GM12878 (cell line): ENCODE measurements around the gene RPL32. TPM values are rescaled to one million over a fixed set of nuclear protein-coding genes. Genes with fewer than 3 reads are reported as not detected.

Experiments used
- ATAC-seq: fragments of 200-7000 bp; cut with Tn5 transposase; 3 replicates; pipeline ENCODE4 v1.9.1; 2020; ENCODE audit warnings: mild to moderate bottlenecking, moderate library complexity
- BruUV-seq: library from RNA; stranded (reverse); fragments of 400-500 nt; replicated peaks from 2 replicates; lab custom pipeline; 2021; lab: Mats Ljungman, UMichigan
- CTCF ChIA-PET: fragments of 300-600 bp; sonication (Branson Sonifier 250); formaldehyde crosslinking; extraction: SDS; loops from one replicate; lab custom pipeline; 2021; ENCODE audit warnings: inconsistent platforms; lab: Yijun Ruan, JAX
- POLR2A ChIA-PET: fragments of 350-600 bp; formaldehyde crosslinking; extraction: SDS; loops from one replicate; lab custom pipeline; 2021; ENCODE audit warnings: inconsistent platforms; lab: Charles Lee
- RAD21 ChIA-PET: fragments of 300-600 bp; sonication (Branson Sonifier 250); formaldehyde crosslinking; loops from one replicate; lab custom pipeline; 2023; ENCODE audit warnings: antibody characterized with exemption; ENCODE audit not compliant: unreplicated experiment; lab: Charles Lee
- SMC1A ChIA-PET: fragments of 300-600 bp; sonication (Branson Sonifier 250); formaldehyde crosslinking; loops from one replicate; lab custom pipeline; 2023; ENCODE audit not compliant: unreplicated experiment, uncharacterized antibody; lab: Charles Lee
- DNase-seq: peaks from one replicate; pipeline ENCODE4 v3.0.0-alpha.2; 2011; ENCODE audit warnings: low read depth, low spot score
- FAIRE-seq: peaks from 3 replicates; lab custom pipeline; 2011; peaks lifted over from hg19 to GRCh38; lab: Jason Lieb, UNC
- H2AFZ ChIP-seq: 2 replicates; pipeline ENCODE4 v1.6.0; 2011; ENCODE audit warnings: low read depth, low read length, control low read depth; ENCODE audit not compliant: control insufficient read depth
- H3K27ac ChIP-seq: 2 replicates; pipeline ENCODE4 v1.5.1; 2011; ENCODE audit warnings: control low read depth; ENCODE audit not compliant: control insufficient read depth, insufficient read depth
- H3K27me3 ChIP-seq, 2 experiments: replicated peaks in 1 of 2; 2 replicates each; pipeline versions ENCODE4 v1.6.0 to v1.6.1; 2011; ENCODE audit warnings: low read length in 1 of 2; ENCODE audit not compliant: control insufficient read depth in 2 of 2, insufficient read depth in 2 of 2
- H3K36me3 ChIP-seq, 2 experiments: 2 replicates each; pipeline ENCODE4 v1.5.1; 2011; ENCODE audit warnings: low read length in 1 of 2; ENCODE audit not compliant: control insufficient read depth in 2 of 2, insufficient read depth in 2 of 2
- H3K4me1 ChIP-seq: 2 replicates; pipeline ENCODE4 v1.6.1; 2011; ENCODE audit warnings: mild to moderate bottlenecking, low read length, moderate library complexity, mixed read lengths; ENCODE audit not compliant: control insufficient read depth, insufficient read depth
- H3K4me2 ChIP-seq: 2 replicates; pipeline ENCODE4 v1.6.0; 2011; ENCODE audit warnings: control low read depth; ENCODE audit not compliant: control insufficient read depth, insufficient read depth
- H3K4me3 ChIP-seq: fragments of 200-600 bp; sonication (generic); 2 replicates; pipeline ENCODE4 v1.5.1; 2016
- H3K79me2 ChIP-seq: 2 replicates; pipeline ENCODE4 v1.6.0; 2011; ENCODE audit warnings: low read length; ENCODE audit not compliant: control insufficient read depth, insufficient read depth
- H3K9ac ChIP-seq: 2 replicates; pipeline ENCODE4 v1.8.0; 2011; ENCODE audit warnings: low read length, control low read depth, mixed read lengths; ENCODE audit not compliant: control insufficient read depth, insufficient read depth
- H3K9me3 ChIP-seq: replicated peaks from 3 replicates; pipeline ENCODE4 v1.5.1; 2011; ENCODE audit warnings: mild to moderate bottlenecking, low read length; ENCODE audit not compliant: control insufficient read depth, insufficient read depth
- H4K20me1 ChIP-seq: 2 replicates; pipeline ENCODE4 v1.6.0; 2011; ENCODE audit not compliant: control insufficient read depth, insufficient read depth
- CBFB ChIP-seq: IDR thresholded peaks from 2 replicates; pipeline ENCODE4 v1.6.1; 2016; ENCODE audit warnings: antibody characterized with exemption, low read depth
- CBX3 ChIP-seq: fragments of 200-600 bp; sonication (generic); IDR thresholded peaks from 2 replicates; pipeline ENCODE4 v1.6.1; 2016; ENCODE audit warnings: low read depth, borderline replicate concordance
- ESRRA ChIP-seq: IDR thresholded peaks from 2 replicates; pipeline ENCODE4 v1.6.1; 2012; ENCODE audit warnings: mild to moderate bottlenecking, low read length, improper control_type of control experiment
- KAT2A ChIP-seq: conservative IDR thresholded peaks from 2 replicates; pipeline ENCODE4 v1.6.1; 2011; ENCODE audit warnings: low read depth, low read length; ENCODE audit not compliant: control insufficient read depth
- KDM1A ChIP-seq: fragments of 200-600 bp; sonication (generic); IDR thresholded peaks from 2 replicates; pipeline ENCODE4 v1.6.1; 2016; ENCODE audit warnings: borderline replicate concordance
- MLLT1 ChIP-seq: fragments of 450-650 bp; IDR thresholded peaks from 2 replicates; pipeline ENCODE4 v1.6.1; 2016; ENCODE audit warnings: mild to moderate bottlenecking
- NBN ChIP-seq: fragments of 450-650 bp; IDR thresholded peaks from 2 replicates; pipeline ENCODE4 v1.6.1; 2016
- NR2F1 ChIP-seq: fragments of 450-650 bp; conservative IDR thresholded peaks from 2 replicates; pipeline ENCODE4 v1.6.1; 2017; ENCODE audit warnings: mild to moderate bottlenecking
- PRDM15 ChIP-seq: fragments of 450-650 bp; formaldehyde crosslinking; IDR thresholded peaks from 2 replicates; pipeline ENCODE4 v1.4.0; 2020; ENCODE audit warnings: mild to moderate bottlenecking, moderate library complexity
- RFX5 ChIP-seq: IDR thresholded peaks from 2 replicates; pipeline ENCODE4 v1.6.1; 2011; ENCODE audit warnings: low read depth, low read length, improper control_type of control experiment
- SUPT20H ChIP-seq: IDR thresholded peaks from 2 replicates; pipeline ENCODE4 v1.6.1; 2011; ENCODE audit warnings: low read depth, mild to moderate bottlenecking, low read length, moderate library complexity, borderline replicate concordance; ENCODE audit not compliant: control insufficient read depth
- ZNF24 ChIP-seq: fragments of 450-650 bp; IDR thresholded peaks from 2 replicates; pipeline ENCODE4 v1.6.1; 2017; ENCODE audit warnings: antibody characterized with exemption, mild to moderate bottlenecking
- ZSCAN29 ChIP-seq: fragments of 450-650 bp; IDR thresholded peaks from 2 replicates; pipeline ENCODE4 v1.6.1; 2017; ENCODE audit warnings: mild to moderate bottlenecking, moderate library complexity
- WGBS: methylation state at CpG from one replicate; pipeline ENCODE4 v1.1.6; 2016; ENCODE audit warnings: low lambda C conversion rate; ENCODE audit not compliant: insufficient replicate concordance, insufficient coverage; ENCODE audit errors: missing lambda C conversion rate; 5-methylcytosine and 5-hydroxymethylcytosine counted together
- in situ Hi-C: fragments of 300-500 bp; cut with MboI; formaldehyde crosslinking; loops from 9 replicates; pipeline ENCODE4 v1.14.3; 2018; ENCODE audit warnings: mixed read lengths
- intact Hi-C: fragments of 100-400 bp; cut with micrococcal nuclease; formaldehyde crosslinking; loops from one replicate; pipeline ENCODE4 v1.14.2; 2022; ENCODE audit not compliant: unreplicated experiment
- polyA plus RNA-seq, 11 experiments: library from polyadenylated mRNA; depleted of rRNA in 4 of 11; unstranded in 6 of 11; stranded (reverse) in 5 of 11; fragments of >200 nt; fragmentation: Nextera tagmentation in 4 of 11; fragmentation: Illumina TruSeq in 1 of 11; extraction: Ambion mirVana in 4 of 11; extraction: Trizol in 1 of 11; gene quantifications; 1 replicate in 1 of 11; 2 replicates in 10 of 11; pipeline versions ENCODE4 v1.2.1 to v1.2.3, GENCODE V29; 2011 to 2016; ENCODE audit warnings: inconsistent platforms in 2 of 11, missing spikeins in 2 of 11, low read depth in 1 of 11
- total RNA-seq, 4 experiments: library from RNA; depleted of rRNA in 3 of 4; stranded (reverse); fragments of >200 nt in 3 of 4; fragmentation: Illumina TruSeq in 1 of 4; extraction: Trizol in 1 of 4; gene quantifications; 2 replicates each; pipeline versions ENCODE4 v1.2.1 to v1.2.3, GENCODE V29; 2013 to 2021

RPL32 gene
- total and polyA plus RNA-seq, 10 of the 15 experiments (the other 5 are each of a cell fraction or from before 2014, with no cell fraction given) = 1,533 to 5,147 (median 3,350) TPM

GRCh38 chr3:12866836-12867235 lies 25.5 kb upstream of the RPL32 start:
- ATAC-seq (no peak), DNase-seq (no peak), FAIRE-seq (no peak)
- RAD21 ChIA-PET = interaction anchor here (0.9 to 1.6 kb wide), 3 partner anchors 24 to 128 kb away, joined by 3 read pairs; no protein-coding TSS in a partner anchor
- Histone ChIP-seq H3K4me3 (no peak overlapping the region), H3K36me3 (no peaks in the 10 kb centered on the region), H3K9ac (no peak overlapping the region), H3K27ac (no peak overlapping the region), H3K9me3 (no peaks in the 10 kb centered on the region; the same call in 2 of the 3 replicates), H3K4me1 (peaks cover 28% of the 10 kb centered on the region), H3K27me3 (no peaks in the 10 kb centered on the region; a peak in 2 of 4 replicates), H2AFZ (no peak overlapping the region), H3K4me2 (no peak overlapping the region), H3K79me2 (no peaks in the 10 kb centered on the region), H4K20me1 (no peaks in the 10 kb centered on the region)
- in situ Hi-C loops = no loop called here
- no peak for TF ChIP-seq KAT2A
- SMC1A ChIA-PET = interaction anchor here (0.6 to 6.7 kb wide), 2 partner anchors 22 to 1595 kb away, joined by 3 to 103 read pairs; partner anchors contain the start of gene ATG7
- POLR2A ChIA-PET = no interaction called here
- CTCF ChIA-PET = interaction anchor here (0.7 to 15.3 kb wide), 5 partner anchors 9 to 547 kb away, joined by 3 to 271 read pairs (median 3); partner anchors contain the start of gene RPL32
- BruUV-seq = no TSS peak
- intact Hi-C loops = loop anchor here (10.0 kb wide), 1 partner anchor 118 kb away; no protein-coding TSS in a partner anchor
- 29% methylated on average over 6 of the region's 6 CpGs for WGBS

- Histone ChIP-seq H3K79me2 (no peaks in the 10 kb centered on the region), H3K27me3 (no peaks in the 10 kb centered on the region; a peak in 2 of 4 replicates), H3K9ac (no peak overlapping the region), H3K4me1 (peaks cover 15% of the 10 kb centered on the region), H3K9me3 (no peaks in the 10 kb centered on the region; the same call in 2 of the 3 replicates), H3K4me2 (no peak overlapping the region), H2AFZ (no peak overlapping the region), H4K20me1 (no peaks in the 10 kb centered on the region), H3K4me3 (no peak overlapping the region), H3K36me3 (no peaks in the 10 kb centered on the region), H3K27ac (no peak overlapping the region)
- no peak for ATAC-seq
- DNase-seq = no peak
- intact Hi-C loops (loop anchor here (10.0 kb wide), 1 partner anchor 120 kb away; no protein-coding TSS in a partner anchor), in situ Hi-C loops (no loop called here)
- ChIA-PET SMC1A (interaction anchor here (6.7 kb wide), 1 partner anchor 23 kb away, joined by 103 read pairs; no protein-coding TSS in a partner anchor), POLR2A (interaction anchor here (0.5 kb wide), 1 partner anchor 24 kb away, joined by 3 read pairs; no protein-coding TSS in a partner anchor), CTCF (interaction anchor here (0.6 to 1.0 kb wide), 2 partner anchors 26 kb away, joined by 3 read pairs; no protein-coding TSS in a partner anchor), RAD21 (interaction anchor here (0.7 kb wide), 1 partner anchor 23 kb away, joined by 4 read pairs; no protein-coding TSS in a partner anchor)
- FAIRE-seq = no peak
- BruUV-seq = no TSS peak
- WGBS = 26% methylated on average over 4 of the region's 4 CpGs
- TF ChIP-seq NR2F1 = no peak
- no peak for TF ChIP-seq CBX3
- no peak for TF ChIP-seq ESRRA
- TF ChIP-seq NBN = no peak
- TF ChIP-seq SUPT20H = no peak
- no peak for TF ChIP-seq MLLT1
- TF ChIP-seq RFX5 = no peak
- TF ChIP-seq PRDM15 (CRISPR knock-in tag) = no peak
- TF ChIP-seq CBFB = no peak
- no peak for TF ChIP-seq KDM1A
- TF ChIP-seq ZSCAN29 = no peak
- no peak for TF ChIP-seq ZNF24
Measured at GRCh38 chr3:12865271-12865670, 23.9 kb upstream of the RPL32 start.
